Limb (tissue), 2 donors: Measurements from ENCODE around the gene ANKRD55.
A peak's percentile ranks its signal among the peaks of the same experiment; 100 is the strongest.
"Not testable (repeated sequence)": the region's sequence is repeated elsewhere in the genome, so short reads cannot be mapped to it uniquely, and the experiment has no call there.

Experiments
- DNase-seq, 2 donors: peaks; one replicate each; pipeline ENCODE4 v3.0.0-alpha.2; 2016; ENCODE audit errors: extremely low spot score in 2 of 2

The ANKRD55 gene

DNA sequence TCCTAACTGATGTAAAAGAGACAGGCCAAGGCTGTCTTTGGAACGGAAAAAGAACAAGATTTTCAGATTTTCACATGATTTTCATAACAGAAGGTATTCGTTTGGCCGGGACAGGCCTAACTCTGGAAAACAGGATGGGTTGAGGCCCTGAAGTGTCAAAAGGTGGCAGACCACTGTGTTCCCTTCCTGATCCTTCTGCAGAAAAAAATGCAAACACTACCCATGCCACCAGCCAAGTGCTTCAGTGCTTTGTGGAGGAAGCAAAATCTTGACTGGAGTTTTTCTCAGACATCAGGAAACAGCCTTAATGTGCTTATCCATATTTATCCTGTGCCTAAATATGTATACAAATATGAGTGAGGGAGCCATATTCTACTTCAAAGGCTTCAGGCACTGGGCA is 124.9 kb downstream of the ANKRD55 start:
- DNase-seq: no peak

DNA sequence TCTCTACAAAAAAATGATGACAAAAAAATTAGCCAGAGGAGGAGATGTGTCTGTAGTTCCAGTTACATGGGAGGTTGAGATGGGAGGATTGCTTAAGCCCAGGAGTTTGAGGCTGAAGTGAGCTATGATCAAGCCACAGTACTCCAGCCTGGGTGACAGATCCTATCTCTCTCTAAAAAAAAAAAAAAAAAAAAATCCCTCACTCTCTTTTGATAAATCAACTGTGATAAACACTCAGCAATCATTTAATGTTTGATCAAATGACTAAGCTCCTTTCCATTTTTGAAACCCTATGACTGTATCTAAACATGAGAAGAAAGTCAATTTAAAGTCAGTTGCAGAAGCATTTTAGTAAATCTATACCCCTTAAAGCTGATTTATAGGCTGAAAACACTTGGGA is 126.3 kb downstream of the ANKRD55 start:
- no peak for DNase-seq

DNA sequence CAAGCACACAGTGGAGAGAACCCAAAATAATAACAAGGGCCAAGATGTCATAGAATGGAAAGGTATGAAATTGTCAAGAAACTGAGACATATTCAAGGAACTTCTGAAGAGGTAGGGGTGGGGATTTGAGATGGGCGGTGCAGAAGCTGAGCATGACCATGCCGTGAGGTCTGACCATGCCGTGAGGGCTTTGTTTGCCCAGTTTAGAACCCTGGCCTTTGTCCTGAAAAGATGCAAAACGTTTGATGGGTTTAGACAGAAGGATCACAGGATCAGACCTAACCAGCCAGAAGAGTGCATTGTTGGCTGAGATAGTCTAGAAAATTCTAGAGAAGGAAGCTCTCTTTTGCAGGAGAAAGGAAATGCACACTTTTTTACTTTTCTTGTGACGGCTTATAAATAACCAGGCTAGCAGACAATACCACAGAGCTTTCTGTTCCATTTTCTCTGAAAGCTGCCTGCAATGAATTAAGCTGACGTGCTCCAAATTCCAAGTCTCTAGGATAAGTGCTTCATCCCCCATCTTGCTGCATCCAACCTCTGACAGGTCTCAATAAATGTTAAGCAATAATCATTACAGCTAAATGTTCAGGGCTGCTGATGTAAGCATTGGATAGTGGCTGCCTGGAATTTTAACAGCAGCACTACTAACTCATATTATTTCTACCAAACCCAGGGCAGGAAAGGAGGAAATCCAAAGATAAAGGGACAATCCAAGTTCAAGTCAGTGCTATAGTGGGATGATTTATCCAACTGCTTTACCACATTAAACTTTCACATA is 127.4 kb downstream of the ANKRD55 start:
- no peak for DNase-seq

DNA sequence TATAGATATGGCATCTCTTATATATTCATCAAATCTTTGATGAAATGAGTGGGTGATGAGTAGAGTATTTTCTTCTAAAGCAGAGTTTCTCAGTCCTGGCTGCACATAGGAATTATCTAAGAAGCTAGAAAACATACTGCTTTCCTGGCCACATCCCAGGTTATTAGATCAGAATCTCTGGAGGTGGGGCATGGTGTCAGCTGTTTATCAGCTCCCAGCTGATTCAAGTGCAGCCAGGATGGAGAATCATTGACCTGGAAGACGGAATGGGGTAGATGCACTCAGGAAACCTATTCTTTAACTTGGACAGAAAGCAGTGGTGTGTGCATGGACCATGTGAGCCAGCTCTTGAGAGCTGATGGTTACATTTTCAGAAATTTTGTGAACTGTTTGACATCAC is 130.2 kb downstream of the ANKRD55 start:
- no peak for DNase-seq

DNA sequence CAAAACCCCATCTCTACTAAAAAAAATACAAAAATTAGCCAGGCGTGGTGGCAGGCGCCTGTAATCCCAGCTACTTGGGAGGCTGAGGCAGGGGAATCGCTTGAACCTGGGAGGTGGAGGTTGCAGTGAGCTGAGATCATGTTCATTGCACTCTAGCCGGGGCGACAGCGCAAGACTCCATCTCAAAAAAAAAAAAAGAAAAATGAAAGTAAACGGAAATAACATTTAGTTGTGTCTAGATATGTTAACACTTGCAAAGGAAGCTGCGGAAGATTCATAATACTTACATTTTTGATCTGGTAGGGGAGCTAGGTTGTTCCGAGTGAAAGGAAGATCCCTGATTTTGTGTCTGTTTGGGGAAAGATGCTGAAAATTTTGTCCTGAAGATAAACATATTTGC is 130.9 kb downstream of the ANKRD55 start:
- not testable (repeated sequence) for DNase-seq

DNA sequence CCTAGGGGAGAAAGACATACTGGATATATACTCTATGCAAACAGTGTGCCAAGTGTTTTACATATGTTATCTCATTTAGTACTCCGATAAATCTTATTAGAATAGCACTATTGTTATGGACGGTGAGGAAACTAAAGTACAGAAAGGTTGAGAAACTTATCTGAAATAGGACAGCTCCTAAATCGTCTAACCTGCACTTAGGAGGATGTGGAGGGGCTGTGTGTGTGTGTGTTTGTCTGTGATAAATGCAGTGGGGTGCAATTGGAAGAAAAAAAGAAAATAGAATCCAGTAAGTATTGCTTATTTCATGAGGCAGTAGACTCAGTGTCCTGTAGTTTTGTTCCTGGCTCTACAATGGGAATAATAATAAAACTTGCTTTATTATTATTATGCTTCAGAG is 131.9 kb downstream of the ANKRD55 start:
- DNase-seq: no peak

DNA sequence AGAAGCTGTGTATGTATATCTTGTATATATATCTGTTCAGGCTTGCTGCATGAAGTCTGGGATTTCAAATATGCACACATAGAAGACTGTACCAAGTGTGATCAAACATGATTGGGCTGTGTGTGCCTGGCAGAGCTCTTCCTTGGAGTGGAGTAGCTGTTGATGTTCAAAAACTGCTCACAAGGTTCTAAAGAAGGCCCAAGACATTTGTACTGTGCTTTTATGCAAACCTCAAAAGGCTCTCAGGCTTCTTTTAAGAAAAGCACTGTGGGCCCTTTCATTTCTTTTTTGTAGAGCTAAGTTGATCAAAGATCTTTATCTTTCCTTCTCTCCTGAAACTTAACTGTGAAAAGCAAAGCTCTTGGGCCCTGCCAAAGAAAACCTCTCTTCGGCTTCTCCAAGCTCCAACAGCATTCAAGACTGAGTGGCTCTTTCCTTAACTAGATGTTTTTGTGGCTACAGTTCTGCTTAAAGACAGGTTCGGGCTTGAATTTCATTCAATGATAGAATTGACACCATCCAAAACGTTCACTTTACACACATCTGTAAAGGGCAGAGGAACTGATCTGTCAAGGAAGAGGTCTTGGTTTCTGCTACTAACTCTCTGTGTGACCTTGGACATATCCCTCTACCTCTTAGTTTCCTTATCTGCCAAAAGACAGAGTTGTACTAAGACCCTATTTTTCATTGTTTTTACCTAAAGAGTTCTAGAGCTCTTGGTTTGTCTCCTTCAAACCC is 132.5 kb downstream of the ANKRD55 start:
- DNase-seq: no peak

DNA sequence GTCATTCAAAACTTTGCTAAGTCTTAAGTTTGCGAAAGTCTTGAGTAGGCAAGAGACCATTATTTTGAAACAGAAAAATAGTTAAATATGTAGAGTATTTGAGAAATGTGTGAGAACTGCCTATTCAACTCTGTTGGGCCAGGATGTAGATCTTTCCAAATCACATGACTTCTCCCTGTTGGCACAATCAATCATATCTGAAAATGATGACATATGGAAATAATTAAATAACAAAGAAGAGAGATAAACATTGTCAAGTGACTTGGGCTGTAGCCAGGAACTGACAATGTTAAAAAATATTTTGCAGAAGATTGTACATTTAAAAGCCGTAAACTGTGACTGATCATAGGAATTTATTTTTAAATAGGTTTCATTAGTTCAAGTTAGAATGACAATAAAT is 133.8 kb downstream of the ANKRD55 start:
- peak in 1 of 2 donors; percentile 64 for DNase-seq

DNA sequence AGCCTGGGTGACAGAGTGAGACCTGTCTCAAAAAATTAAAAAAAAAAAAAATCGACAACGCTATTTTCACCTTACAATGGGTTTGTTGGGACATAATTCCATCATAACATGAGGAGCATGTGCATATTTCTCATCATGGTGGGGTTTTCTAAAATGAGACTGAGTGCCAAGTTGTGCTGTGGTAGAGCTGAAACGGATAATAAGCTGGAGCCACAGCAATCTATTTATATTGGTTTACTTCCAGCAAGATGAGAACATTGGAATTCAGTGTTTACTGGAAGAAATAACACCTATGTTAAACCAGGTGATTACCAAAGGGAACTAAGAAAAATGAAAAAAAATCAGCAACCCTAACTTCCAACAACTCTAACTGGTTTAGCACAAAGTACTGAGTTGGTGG is 136.1 kb downstream of the ANKRD55 start:
- no peak for DNase-seq

DNA sequence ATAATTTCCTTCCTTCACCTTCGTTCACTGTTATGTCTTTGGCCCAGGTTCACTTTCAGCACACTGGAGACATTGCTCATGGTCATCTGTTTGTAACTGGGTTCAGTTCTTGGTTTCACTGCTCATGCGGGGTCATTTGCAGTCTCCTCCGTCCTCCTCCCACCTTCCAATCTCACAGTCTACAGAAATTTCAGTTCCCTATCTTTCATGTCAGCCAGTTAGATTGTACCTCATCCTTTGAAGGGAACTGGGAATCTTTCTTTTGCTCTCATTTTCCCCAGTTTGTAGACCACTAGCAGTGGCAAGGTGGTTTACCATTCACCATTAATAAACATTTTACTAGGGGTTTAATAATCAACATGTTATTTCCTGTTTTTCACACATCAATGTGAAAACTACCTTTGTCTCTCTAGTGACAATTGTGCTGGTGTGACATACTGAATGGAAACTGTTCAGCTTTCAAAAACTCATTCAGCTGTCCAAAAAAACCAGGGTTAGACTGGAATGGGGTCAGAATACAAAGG is 137.5 kb downstream of the ANKRD55 start:
- DNase-seq: no peak

DNA sequence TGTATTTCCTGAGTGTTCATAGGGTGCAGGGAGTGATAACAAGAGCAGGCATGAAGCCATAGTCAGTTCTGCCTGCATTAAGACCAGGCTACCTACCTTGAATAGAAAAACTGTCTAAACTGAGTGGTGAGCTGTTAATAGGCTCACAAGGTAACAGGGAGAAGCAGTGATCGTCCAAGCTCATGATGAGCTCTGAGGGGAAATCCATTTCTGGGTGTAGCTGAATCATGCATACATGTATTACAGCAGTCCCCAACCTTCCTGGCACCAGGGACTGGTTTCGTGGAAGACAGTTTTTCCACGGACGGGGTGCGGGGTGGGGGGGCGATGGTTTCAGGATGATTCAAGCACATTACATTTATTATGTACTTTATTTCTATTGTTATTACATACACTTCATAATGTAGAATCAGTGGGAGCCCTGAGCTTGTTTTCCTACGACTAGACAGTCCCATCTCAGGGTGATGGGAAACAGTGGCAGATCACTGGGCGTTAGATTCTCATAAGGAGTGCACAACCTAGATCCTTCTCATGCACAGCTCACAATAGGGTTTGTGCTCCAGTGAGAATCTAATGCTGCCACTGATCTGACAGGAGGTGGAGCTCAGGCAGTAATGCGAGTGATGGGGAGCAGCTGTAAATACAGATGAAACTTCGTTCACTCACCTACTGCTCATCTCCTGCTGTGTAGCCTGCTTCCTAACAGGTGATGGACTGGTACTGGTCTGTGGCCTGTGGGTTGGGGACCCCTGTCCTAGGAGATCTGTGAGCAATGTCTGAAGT is 138.4 kb downstream of the ANKRD55 start:
- no peak for DNase-seq

DNA sequence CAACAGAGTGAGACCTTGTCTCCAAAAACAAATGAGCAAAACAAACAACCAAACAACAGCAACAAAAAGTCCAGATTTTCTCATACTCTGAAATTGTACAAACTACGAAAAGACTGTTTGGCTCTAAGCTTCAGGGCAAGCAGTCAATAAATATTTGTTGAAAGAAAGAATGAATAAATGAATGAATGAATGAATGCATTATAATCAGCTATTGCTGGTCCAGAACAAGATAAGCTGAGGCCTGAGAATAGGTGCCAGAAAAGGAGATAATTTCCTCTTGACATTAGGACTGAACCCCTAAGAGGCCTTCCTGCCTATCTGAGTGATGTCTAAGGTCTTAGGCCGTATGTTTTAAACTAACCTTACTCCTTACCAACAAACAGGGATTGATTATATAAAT is 139.2 kb downstream of the ANKRD55 start:
- DNase-seq: no peak

DNA sequence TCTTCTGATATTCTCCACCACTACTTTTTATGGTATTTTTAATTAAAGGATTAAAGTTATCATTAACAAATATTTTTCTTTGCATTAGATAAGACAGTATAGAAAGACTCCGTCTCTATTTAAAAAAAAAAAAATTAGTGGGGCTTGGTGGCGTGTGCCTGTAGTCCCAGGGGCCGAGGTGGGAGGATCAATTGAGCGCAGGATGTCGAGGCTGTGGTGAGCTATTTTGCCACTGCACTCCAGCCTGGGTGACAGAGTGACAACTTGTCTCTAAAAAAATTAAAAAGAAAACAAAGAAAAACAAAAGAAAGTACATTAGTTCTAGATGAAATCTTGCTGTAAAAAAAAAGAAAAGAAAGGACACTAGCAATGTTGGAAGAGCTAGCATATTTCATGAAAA is 141.0 kb downstream of the ANKRD55 start:
- no peak for DNase-seq

DNA sequence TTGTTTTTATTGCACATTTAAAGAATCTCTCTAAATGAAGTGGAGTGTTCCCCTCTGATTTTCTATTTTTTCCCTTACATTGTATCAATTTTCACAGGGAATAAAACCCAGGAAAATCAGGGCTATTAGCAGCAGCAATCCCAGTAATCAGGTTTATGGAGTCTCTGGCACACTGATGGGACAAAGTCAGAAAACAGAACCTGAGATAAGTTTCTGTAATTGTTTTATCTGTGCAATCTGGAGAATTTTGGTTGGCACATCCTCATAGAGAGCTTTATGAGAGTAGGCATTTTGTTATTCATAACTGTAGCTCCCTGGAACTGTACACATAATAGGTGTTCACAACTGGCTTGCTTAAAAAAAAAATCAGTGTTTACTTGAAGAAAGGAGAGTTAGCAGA is 141.5 kb downstream of the ANKRD55 start:
- no peak for DNase-seq

DNA sequence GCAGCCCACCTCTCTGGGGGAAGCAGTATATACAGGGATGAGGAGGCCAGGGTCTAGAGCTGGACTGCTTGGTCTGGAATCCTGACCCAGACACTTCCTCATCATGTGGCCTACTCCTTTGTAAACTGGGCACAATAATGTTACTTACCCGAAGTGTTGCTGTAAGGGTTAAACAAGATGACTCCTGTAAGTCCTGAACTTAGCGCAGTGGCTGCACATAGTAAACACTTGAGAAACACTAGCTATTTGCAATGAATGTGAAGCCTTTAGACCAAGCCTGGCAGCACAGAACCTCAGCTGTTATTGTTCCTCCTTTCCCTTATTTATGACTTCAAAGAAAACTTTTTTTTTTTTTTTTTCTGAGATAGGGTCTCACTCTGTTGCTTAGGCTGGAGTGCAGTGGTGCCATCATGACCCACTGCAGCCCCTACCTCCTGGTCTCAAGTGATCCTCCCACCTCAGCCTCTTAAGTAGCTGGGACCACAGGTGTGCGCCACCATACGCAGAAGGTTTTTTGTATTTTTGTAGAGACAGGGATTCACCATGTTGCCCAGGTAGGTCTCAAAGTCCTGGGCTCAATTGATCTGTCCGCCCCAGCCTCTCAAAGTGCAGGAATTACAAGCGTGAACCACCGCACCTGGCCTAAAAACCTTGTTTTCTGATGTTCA is 142.2 kb downstream of the ANKRD55 start:
- no peak for DNase-seq

DNA sequence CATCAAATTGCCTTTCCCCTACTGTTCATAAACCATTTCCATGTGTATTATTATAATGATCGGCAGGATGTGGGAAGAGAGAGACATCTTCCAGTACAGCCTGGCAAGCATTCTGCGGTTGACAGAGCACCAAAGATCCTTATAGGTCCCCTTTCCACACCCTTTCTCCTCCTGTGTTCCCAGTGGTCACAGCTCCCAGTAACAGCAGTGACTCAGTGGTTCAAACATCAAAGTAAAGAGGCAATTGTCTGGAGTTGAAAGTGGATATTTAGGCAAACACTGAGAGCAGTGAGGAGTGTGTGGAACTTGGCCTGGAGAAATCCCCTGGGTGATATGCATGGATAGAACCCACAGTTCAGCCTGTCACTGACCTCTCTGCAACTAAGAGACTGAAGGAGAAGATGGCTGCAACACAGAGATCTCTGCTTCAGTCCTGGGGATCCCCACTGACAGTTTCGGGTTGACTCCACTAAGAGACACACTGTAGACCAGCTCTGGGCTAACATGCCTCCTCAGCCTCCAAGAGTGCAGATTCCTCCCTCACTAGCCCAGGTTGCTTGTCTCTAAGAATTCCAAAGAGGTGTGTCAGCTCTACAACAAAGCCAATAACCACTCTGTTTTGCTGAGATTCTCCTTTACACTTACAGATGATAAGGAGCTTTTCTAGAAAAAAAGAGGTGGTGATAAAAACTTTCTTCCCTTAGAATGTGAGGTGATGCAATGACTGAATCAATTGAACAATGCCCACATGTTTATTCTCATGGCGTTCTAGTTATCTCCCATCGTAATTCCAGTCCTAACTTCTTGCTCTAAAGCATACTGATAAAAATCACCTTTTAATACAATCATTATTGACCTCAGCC is 143.9 kb downstream of the ANKRD55 start:
- no peak for DNase-seq

DNA sequence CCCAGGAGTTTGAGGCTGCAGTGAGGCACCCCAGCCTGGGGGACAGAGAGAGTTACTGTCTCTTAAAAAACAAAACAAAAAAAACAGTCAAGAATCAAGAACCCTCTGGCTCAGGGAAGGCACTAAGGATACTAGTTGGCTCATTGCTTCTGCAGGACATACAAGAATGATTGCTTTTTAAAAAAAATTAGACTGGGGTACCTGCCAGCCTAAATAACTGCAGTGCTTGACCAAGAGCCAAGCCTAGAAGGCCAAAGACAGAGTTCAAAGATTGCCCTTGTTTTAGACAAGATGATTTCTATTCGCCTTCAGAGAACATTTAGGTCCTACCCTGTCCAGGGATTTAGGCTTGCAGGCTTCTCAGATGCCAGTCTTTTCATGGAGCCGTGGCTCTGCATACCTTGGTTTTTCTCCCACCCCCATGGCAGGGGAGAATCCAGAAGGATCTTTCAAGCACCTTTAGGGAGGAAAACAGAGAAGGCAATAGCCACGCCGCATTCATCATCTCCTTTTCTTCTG is 144.6 kb downstream of the ANKRD55 start:
- no peak for DNase-seq

DNA sequence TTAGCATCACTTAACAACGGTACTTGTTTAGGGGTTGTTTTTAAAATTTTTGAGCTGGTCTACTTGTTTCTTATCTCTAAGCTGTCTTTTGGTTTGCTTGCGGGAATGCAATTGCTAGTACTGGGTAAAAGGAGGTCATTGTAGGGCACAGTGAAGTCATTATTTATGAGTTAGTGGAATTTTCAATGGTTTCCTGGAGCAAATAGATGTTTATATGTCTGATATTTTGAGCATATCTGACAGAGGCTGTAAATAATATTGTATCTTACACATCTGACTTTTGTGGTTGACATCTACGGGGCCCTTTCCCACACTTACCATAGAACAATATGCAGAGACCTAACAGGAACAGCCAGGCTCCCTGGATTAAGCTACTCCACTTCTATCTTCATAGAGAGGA is 147.9 kb downstream of the ANKRD55 start:
- no peak for DNase-seq

DNA sequence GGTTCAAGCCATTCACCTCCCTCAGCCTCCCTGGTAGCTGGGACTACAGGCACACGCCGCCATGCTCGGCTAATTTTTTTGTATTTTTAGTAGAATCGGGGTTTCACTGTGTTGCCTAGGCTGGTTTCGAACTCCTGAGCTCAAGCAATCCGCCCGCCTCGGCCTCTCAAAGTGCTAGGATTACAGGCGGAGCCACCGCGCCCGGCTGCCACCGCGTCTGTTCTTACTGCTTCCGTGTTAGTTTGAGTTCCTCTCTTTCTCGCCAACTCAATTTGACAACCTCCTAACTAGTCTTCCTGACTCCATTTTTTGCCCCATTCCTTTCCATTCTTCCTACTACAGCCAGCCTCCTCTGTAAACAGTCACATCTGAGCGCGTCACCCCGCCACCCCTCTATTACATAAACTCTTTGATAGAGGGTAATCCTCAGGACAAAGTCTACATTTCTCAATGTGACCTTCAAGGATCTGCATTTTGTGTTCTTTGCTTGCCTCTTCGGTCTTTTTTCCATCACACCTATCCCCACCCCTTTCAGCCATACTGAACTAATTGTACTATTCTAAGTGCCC is 149.8 kb downstream of the ANKRD55 start:
- no peak for DNase-seq

DNA sequence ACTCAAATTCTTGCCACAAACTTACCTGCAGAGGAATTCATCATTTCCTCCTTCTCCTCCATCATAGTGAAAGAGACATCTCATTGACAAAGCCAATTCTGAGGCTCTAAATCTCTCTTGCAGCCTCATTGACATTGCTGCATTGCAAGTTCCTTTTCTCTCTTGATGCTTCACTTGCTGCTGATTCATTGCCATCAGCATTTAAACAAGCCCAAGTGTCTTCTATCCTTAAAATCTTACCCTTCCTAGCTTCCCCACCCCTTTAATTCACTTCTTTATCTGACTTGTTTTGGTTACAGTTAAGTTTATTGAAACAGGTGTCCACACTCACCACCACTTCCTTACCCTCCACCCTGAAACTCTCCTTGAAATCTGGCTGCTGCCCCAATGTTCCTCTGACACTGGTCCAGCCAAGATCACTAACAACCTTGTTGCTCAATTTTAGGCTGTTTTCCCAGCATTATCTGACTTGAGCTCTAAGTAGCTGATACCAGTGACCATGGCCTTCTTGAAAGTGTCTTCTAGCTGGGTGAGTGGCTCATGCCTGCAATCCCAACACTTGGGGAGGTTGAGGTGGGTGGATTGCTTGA is 152.0 kb downstream of the ANKRD55 start:
- DNase-seq: not testable (repeated sequence)
